NCI-H69 (cell line): ENCODE results near the gene PSMA2.

Experiments
- DNase-seq: peaks from one replicate; lab custom pipeline; 2025; lab: John Stamatoyannopoulos, UW

The PSMA2 gene

DNA sequence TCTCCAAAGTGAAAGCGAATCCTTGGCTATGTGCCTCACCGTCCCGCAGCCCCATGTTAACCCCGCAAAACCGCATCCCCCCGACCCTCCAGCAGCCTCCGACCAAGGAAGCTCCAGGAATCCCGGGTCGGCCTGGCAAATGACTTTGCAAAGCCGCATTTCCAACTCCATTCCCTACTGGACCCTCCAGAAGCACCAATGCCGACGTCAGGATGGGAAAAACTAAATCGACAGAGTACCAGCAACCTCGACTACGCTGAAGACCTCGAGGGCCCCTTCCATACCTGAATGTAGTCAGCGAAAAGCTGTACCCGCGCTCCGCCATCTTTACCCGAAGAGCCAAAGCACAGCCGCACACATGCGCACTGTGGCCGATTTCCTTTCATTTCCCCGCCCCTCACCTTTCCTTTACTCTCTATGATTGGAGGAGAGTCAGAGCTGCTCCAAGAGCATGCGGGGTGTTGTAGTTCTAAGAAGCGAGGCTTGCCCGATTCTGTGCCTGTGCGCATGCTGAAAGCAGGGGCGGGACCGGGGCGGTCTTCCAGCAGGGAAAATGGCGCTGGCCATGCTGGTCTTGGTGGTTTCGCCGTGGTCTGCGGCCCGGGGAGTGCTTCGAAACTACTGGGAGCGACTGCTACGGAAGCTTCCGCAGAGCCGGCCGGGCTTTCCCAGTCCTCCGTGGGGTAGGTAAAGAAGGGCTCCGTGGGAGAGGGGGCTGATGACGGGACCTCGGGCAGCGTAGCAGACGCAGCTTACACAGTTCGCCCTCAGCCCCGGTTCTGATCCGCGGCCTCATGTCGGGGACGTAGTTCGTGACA, at the start of gene PSMA2, which contains the start of gene MRPL32:
PSMA2 (minus strand) TSS at position 341 of the 818 bp plus-strand sequence; CDS start at position 325, 16 bp downstream.
MRPL32 (plus strand) TSS at position 543 of the 818 bp plus-strand sequence; CDS start at position 554, 11 bp downstream.
- peak; percentile 99 for DNase-seq

DNA sequence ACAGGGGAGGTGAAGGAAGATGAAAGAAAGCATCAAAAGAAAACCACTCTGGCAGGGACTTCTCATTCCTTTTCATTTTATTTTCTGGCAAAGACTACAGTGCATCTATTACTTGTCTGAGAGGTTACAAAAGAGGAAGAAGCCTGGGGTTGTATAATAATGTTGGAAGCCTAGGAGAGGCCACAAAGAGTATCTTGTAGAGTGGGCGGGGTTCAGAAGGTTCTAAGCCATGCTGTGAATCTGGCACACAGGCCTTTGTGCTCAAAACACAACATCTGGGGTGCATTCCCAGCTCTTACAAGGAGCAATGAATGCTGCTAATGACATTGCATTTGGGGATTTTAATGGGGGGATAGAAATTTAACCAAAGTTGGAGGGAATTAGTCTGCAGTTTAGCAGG, 49.6 kb upstream of the PSMA2 start:
- no peak for DNase-seq

DNA sequence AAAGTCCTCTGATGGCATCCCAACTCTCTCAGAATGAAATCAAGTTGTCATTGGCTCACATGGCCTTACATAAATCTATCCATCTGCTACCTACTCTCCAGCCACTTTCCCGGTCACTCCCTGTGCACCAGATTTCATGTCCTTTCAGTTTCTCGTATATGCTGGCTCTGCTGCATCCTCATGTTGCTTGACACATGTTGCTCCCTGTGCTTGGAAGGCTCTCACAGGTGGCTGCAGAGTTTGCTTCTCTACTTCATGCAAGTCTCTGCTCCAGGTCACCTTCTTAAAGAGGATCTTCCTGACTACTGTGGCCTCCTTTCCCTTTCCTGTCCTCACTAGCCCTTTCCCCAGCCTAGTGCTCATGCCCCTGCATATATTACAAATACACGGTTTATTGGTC, 48.5 kb upstream of the PSMA2 start:
- no peak for DNase-seq

DNA sequence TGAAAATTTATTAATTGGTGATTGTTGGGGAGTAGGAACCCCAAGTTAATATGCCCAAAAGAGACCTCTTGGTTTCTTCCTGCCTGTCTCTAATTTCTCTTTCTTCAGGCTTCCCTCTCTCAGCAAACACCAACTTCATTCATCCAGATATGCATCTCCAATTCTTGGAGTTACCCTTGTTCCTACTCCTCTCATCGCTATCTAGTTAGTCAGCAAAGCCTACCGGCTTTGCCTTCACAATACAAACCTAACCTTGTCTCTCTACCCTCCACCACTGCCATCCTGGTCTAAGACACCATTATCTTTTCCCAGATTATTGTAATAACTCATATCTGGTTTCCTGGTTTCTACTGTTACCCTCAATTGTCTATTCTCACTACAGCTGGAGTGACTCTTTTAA, 48.1 kb upstream of the PSMA2 start:
- no peak for DNase-seq

DNA sequence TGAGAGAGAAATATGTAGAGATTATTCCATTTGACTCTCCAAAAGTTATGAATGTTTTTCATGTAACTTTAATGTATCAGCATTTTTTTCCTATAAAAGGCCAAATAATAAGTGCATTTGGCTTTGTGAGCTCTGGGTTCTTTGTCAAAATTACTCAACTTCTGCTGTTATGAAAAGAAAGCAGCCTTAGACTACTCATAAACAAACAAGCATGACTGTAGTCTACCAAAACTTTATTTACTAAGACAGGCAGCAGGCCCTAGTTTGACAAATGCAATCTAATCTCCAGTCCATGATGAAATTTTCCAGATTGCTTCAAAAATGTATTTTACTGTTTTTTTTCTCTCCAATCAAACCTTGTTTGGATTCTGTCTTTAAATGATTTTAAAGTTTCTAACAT, 46.5 kb upstream of the PSMA2 start:
- DNase-seq: no peak

DNA sequence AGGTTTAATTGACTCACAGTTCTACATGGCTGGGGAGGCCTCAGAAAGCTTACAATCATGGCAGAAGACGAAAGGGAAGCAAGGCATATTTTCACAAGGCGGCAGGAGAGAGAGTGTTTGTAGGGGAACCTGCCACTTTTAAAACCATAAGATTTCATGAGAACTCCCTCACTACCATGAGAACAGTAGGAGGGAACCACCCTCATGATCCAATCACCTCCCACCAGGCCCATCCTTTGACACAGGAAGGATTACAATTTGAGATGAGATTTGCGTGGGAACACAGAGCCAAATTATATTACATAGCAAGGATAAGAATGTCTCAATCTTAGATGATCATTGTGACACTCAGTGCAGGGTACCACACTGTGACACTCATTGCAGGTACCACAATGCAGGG, 44.4 kb upstream of the PSMA2 start:
- DNase-seq: no peak

DNA sequence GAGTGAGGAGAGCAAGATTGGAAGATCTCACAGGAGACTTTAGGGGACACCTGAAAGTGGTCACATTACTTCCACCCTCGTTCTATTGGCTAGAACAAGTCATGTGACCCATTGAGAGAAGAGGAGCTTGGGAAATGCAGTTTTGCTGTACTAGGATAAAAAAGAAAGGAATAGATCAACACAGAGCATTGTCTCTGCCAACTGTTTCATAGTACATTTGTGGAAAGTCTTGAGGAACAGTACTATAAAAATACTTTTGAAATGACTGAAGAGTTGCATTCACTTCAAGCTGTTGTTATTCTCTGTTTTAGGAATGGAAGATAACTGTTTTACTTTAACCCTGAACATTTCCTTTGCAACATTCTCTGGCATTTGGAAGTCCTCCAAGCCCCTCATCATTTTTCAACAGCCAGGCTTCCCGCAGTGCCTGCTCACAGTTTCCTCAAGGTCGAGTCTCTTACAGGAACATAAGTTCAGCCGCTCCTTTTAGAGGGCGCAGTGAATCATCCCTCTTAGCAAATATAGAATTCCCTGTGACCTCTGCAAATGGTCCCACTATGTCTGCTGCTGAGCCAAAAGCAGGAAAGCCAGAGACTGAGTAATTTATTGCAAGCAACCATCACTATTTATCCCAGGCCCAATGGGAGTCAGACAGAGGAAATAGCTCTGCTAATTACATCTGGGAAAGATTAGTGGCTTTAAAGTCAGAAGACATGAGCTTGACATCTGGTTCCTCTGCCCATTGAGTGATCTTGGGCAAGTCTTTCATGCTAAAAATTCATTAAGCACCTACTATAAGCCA, 40.9 kb upstream of the PSMA2 start:
- peak; percentile 10 for DNase-seq

DNA sequence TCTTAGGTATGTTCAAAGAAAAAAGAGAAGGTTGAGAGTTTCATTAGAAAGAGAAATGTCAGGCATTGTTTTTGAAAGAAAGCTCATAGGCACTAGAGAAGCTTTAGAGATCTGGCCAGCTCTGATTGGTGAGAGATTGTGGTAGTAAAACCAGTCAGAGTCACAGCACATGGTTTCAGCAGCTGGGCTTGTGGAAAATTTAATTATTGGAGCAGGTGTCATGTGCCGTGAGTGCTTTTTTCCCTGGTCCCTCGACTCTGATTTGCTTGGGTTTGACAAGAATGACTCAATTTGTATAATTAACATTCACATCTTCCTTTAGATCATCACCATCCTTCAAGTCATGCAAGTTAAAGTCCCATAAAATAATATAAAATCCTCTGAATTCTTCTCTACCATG, 35.4 kb upstream of the PSMA2 start:
- no peak for DNase-seq

DNA sequence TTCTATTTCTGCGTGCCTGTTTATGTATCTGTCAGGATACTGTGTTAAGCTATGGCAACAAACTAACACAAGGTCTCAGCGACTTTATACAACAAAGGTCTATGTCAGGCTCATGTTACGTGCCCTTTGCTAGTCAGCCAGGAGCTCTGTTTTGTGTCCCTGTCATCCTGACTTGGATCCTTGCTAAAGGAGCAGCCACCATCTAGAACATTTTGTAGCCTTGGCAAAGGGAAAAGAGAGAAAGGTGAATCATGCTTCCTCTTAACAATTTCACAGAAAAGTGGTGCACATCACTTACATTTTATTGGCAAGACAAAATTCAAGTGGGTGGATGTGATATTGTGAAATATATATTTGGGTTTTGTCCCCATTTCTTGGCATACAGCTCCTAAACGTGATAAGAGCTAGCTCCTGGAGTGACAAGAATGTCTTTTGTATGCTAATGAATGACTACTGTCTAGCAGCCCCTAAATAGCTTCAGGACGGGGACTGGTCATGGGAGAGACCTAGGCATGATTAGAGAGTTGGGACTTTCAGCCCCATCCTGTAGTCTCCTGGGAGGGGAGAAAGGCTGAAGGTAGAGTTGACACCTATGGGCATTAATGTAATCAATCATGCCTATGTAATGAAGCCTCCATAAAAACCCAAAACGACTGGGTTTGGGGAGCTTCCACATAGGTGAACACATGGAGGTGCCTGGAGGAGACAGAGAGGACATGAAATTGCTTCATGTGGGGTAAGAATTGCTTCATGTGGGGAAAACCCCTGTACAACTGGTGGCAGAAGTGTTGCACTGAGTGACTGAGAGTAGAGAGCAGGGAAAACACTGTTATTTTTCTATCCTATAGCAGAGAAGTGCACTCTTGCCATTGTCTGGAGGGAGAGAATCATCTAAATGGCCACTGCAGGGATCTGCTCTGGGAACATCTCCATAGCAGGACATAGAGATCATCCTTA, 33.2 kb upstream of the PSMA2 start:
- DNase-seq: no peak

DNA sequence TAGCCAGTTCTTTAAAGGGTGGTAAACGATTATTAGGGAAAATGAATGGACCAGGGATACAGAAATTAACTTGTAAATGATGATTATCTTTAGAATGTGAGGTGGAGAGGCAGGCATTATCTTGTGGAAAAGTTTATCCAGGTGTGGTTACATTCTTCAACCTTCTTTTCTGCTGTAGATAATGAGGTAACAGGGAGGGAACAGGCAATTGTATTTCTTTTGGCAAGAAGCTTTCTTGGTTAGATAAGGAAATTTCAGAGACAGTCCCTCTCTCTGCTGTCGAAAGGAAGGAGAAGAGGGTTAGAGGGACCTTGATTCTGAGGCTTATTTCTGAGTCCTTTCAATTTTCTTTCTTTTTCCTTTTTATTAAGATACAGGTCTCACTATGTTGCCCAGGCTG, 32.3 kb upstream of the PSMA2 start:
- DNase-seq: no peak

DNA sequence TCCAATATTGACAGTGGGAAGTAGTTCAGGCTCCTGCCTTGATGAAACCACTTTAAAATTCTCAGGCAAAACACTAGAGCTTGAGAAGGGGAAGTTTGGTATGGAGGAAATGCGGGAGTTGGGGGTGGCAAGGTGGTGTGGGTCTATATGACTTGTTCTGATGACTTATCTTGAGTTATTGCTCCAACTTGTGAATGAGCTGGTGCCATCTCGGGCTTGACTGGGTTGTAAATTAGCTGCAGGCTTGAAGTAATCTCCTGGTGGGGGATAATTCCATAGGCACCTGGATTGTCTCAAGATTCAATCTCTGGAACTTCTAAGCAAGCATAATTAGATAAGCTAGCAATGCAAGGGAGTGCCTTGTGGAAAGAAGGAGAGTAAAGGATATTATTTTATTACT, 29.2 kb upstream of the PSMA2 start:
- DNase-seq: no peak

DNA sequence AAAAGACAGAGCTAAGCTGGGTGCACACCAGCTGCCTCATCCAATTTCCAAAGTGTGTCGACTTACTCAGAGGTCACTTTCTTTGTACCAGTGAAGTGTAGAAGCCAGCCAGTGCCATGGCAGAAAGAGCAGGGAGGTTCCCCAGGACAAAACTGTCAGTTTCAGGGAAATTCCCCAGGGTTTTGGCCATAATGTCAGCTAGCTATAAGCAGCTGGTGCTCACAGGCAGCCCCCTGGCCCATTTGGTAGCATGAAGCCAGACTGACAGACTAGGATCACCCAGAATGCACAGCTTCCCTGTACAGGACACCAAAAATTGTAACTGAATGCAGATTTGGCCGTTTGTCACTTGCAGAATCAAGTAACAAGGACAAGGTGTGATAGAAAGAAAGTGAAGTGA, 28.8 kb upstream of the PSMA2 start:
- DNase-seq: no peak

DNA sequence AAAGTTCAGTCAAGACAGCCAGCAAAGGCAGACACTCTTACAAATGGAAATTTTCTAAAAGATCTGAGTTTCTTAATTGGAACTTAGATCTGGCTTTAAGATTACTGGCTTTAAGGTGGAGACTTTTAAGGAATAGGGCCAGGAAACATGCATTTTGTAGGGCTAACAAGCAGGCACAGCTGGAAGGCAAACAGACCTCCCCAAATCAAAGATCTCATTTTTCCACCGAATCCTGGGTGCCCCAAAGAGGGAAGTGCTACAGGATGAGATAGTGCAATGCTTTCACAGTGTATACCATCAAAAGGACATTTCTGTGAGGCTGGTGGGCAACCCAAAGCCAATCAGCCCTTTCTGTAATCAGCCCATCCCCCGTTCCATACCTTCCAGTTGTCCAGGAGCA, 27.6 kb upstream of the PSMA2 start:
- no peak for DNase-seq

DNA sequence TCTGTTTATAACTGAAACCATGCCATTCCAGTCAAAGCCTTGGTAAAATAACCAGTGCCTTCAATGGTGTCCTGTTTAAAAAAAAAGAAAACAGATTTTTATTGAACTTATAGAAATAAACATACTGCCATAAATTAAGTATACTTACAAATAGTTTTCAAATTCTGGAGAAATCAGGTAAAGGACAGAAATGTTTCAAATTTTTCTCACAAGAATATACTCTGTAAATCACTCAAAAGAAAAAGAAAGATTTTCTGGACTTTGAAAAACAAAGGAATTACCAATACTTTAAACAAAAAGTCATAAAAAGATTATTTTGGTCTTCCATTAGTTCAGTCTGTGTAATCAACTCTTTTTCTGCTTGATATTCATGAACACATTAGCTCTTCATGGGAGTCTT, 24.1 kb upstream of the PSMA2 start:
- no peak for DNase-seq

DNA sequence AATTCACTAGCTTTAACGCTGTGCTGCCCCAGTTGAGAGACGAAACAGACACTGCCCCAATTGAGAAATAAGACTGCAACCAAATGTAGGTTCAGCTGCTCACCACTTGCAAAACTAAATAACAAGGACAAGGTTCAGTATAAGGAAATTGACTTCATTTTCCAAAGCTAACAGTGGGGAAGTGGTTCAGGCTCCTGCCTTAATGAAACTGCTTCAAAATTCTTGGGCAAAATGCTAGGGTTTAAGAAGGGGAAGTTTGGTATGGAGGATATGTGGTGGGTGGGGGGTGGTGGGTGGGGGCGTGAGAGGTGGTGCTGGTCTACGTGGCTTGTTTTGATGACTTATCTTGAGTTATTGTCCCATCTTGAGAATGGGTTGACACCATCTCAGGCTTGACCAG, 22.0 kb upstream of the PSMA2 start:
- no peak for DNase-seq

DNA sequence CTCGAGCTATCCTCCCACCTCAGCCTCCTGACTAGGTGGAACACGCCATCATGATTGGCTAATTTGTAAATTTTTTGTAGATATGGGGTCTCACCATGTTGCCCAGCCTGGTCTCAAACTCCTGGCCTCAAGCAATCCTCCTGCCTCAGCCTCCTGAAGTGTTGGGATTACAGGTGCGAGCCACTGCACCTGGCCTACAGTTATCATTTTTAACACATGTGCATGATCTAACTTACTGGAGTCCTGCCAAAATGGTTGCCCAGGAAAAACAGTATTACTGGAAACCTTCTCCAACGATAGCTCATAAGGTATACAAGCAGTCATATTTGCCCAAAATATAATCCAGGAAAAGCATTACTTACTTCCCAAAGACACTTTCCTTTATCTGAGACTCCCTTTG, 20.4 kb upstream of the PSMA2 start:
- no peak for DNase-seq

DNA sequence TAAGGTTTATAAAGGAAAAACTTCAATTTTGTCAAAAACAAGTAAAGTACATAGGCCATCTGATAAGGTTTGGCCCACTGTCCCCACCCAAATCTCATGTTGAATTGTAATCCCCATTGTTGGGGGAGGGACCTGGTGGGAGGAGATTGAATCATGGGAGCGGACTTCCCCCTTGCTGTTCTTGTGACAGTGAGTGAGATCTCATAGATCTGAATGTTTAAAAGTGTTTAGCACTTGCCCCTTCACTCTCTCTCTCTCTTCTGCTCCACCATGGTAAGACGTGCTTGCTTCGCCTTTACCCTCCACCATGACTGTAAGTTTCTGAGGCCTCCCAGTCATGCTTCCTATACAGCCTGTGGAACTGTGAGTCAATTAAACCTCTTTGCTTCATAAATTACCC, 18.4 kb upstream of the PSMA2 start:
- no peak for DNase-seq

DNA sequence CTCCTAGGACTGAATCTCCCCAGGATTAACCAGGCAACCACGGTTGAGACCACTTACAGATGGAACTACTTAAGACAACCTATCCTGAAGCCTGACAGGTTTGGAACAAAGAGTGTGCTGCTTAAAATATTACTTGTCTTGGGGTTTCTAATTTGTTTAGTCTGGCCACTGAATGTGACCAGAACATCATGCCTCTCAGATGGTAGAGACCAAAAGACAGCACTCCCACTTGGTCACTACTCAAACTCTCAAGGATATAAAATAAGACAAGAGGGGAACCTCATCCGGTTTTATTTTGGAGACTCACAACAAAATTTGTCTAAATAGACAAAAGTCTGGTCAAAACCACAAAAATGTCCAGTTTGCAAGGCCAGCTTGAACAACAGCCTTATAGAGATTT, 15.5 kb upstream of the PSMA2 start:
- no peak for DNase-seq

DNA sequence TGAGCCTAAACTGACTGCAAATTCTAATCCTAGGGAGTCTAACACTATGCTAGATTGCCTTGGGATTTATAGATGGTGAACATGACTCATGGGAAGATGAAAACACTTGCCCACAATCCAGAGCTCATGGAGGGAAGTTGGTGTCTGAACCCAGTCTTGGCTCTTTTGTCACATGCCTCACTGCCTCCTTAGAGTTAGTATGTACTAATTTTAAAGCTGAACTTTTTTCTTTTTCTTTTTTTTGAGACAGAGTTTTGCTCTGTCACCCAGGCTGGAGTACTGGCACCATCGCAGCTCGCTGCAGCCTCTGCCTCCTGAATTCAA, 14.6 kb upstream of the PSMA2 start:
- no peak for DNase-seq

DNA sequence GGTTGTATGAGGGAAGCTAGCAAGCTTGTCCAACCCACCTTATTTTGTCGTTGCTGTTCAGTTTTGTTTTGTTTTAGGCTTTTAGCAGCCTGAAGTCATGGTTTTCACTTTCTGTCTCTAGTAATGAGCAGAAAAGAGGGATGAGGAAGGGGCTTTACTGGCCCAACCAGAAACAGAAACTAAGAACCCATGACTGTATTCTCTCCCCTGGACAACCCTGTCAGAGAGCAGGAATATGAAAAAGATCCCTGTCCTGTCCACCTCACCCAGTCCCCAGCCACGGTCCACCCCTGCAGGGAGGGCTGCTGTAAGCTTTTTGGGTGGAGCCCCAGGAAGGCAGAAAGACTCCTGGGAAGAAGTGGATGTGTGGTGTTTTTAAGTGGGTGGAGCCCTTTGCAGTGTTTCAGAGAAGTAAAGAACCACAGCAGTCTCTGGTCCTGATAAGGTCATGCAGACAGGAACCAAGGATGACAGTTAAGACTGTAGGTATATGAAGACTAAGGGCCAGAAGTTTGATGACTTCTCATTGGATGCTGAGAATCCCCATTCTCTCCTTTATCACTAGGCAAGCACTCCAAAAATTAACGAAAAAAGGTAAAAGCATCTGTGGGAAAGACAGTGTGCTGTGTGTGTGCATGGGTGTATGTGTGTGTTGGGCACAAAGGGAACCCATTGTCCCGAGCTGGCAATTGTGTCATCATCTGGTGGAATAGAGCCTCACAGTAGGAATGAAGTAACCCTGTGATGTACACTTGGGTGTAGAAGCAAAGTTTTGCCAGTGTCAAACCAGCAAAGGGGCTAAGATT, 14.1 kb upstream of the PSMA2 start:
- no peak for DNase-seq
